GM12878 (cell line): ENCODE results near the gene FARS2.

Source experiments
- MTA3 ChIP-seq: IDR thresholded peaks from 2 replicates; pipeline ENCODE4 v1.6.1; 2012; ENCODE audit warnings: low read length, inconsistent platforms, borderline replicate concordance
- ZNF274 ChIP-seq: IDR thresholded peaks from one replicate; pipeline ENCODE4 v1.8.0; 2011; ENCODE audit not compliant: insufficient read length, insufficient read depth
- TF ChIP-seq, protein P1 (sequence below), 3 experiments: IDR thresholded peaks in 2 of 3; conservative IDR thresholded peaks in 1 of 3; 2 replicates each; pipeline ENCODE4 v1.5.1; 2011; ENCODE audit warnings: low read depth in 3 of 3, low read length in 3 of 3, mild to moderate bottlenecking in 3 of 3, control low read depth in 2 of 3, moderate library complexity in 2 of 3, inconsistent platforms in 1 of 3, mixed read lengths in 1 of 3; ENCODE audit not compliant: control insufficient read depth in 2 of 3, insufficient read depth in 1 of 3; ENCODE audit errors: extremely low read depth in 1 of 3
- TF ChIP-seq, protein P2 (sequence below): IDR thresholded peaks from 2 replicates; pipeline ENCODE4 v1.6.1; 2012; ENCODE audit warnings: low read depth, low read length, improper control_type of control experiment

DNA sequence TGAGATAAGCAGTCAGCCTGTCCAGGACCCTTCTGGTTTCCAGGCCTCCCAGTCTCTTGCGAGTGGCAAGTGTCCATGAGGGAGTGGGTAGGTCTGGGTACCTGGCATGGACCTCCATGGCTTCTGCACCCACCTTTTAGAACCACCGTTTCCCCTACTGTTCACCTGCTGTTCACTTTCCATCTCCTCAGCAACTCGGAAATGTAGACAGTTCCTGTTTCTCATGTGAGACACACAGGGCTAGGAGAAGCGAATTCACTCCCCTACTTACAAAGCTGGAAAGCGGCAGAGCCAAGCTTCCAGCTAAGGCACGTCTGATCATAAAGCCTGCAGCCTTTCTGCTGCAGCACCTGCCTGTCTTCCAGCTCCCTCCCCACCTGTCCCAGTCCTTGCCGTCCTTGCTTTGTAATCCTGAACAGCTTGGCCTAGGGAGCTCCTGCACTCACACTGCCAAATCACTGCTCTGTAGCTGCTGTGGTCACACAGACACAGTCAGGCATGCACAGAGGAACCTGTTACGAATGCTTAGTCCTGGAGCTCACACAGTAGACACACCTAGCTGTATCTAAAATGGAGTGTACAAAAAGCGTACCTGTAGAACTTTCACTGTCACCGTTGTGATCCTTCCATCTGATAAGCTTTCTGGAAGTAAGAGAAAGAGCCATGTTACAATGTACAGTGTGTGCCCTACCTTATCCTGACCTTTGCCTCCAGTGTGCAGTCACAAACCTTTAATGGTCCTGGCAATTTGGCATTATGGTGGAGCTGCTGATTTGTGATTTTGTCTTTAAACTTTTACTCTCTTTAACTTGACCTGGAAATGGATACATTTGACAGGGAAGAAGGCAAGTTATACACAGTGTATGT is 451.3 kb downstream of the FARS2 start:
- TF ChIP-seq ZNF274, result no peak
- TF ChIP-seq MTA3, result no peak
- TF ChIP-seq, protein P1, sequence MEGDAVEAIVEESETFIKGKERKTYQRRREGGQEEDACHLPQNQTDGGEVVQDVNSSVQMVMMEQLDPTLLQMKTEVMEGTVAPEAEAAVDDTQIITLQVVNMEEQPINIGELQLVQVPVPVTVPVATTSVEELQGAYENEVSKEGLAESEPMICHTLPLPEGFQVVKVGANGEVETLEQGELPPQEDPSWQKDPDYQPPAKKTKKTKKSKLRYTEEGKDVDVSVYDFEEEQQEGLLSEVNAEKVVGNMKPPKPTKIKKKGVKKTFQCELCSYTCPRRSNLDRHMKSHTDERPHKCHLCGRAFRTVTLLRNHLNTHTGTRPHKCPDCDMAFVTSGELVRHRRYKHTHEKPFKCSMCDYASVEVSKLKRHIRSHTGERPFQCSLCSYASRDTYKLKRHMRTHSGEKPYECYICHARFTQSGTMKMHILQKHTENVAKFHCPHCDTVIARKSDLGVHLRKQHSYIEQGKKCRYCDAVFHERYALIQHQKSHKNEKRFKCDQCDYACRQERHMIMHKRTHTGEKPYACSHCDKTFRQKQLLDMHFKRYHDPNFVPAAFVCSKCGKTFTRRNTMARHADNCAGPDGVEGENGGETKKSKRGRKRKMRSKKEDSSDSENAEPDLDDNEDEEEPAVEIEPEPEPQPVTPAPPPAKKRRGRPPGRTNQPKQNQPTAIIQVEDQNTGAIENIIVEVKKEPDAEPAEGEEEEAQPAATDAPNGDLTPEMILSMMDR (IDR thresholded peaks at IDR 0.05 in 2 of 3, conservative IDR thresholded peaks at IDR 0.05 in 1 of 3; ENCODE audit: control insufficient read depth in 2 of 3, extremely low read depth in 1 of 3, insufficient read depth in 1 of 3, low read depth in 3 of 3, low read length in 3 of 3), result no peak
- TF ChIP-seq, protein P2, sequence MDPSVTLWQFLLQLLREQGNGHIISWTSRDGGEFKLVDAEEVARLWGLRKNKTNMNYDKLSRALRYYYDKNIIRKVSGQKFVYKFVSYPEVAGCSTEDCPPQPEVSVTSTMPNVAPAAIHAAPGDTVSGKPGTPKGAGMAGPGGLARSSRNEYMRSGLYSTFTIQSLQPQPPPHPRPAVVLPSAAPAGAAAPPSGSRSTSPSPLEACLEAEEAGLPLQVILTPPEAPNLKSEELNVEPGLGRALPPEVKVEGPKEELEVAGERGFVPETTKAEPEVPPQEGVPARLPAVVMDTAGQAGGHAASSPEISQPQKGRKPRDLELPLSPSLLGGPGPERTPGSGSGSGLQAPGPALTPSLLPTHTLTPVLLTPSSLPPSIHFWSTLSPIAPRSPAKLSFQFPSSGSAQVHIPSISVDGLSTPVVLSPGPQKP, result no peak
